ENCODE data around the gene SPOUT1. TPM values are rescaled to one million over a fixed set of nuclear protein-coding genes. Genes with fewer than 3 reads are reported as not detected.
A peak's percentile ranks its signal among the peaks of the same experiment; 100 is the strongest.

The SPOUT1 gene
- polyA plus RNA-seq, 3 donors: 25.7 to 29.9 (median 29.3) TPM

GRCh38 chr9:128770286-128771030, 59.1 kb downstream of the SPOUT1 start:
- Histone ChIP-seq H3K9ac (ENCODE audit: insufficient read depth, low read length, poor library complexity, severe bottlenecking) (peak overlapping the region; percentile 94), H3K4me1 (ENCODE audit: control insufficient read depth in 1 of 2, insufficient read depth in 2 of 2, low read length in 2 of 2) (peaks cover 8 to 25% of the 10 kb centered on the region in 2 donors), H3K9me3 (replicated peaks in 1 of 2; ENCODE audit: control insufficient read depth in 1 of 2, insufficient read depth in 1 of 2, low read length in 2 of 2) (peaks cover 0 to 2% of the 10 kb centered on the region in 2 donors), H3K79me2 (ENCODE audit: insufficient read depth, low read length) (peaks cover 30% of the 10 kb centered on the region), H3K4me2 (replicated peaks; ENCODE audit: extremely low read depth, low read length, poor library complexity, severe bottlenecking) (peak overlapping the region; percentile 94), H3K27me3 (ENCODE audit: control insufficient read depth in 2 of 2, insufficient read depth in 2 of 2, low read length in 2 of 2) (no peaks in the 10 kb centered on the region), H3K27ac (ENCODE audit: low read depth in 1 of 2, low read length in 2 of 2) (peak overlapping the region in 1 of 2 donors; percentile 93), H3K4me3 (replicated peaks in 1 of 3; ENCODE audit: low read depth in 2 of 3, low read length in 3 of 3) (peak overlapping the region; percentile 70 to 97 (median 90)), H2AFZ (ENCODE audit: insufficient read depth, low read depth, low read length, poor library complexity, severe bottlenecking) (peak overlapping the region; percentile 98), H4K20me1 (ENCODE audit: insufficient read depth, low read length) (no peaks in the 10 kb centered on the region), H3K36me3 (replicated peaks in 1 of 2; ENCODE audit: control insufficient read depth in 1 of 2, insufficient read depth in 2 of 2, low read length in 2 of 2) (peaks cover 2 to 7% of the 10 kb centered on the region in 2 donors)
- no peak for TF ChIP-seq CTCF (IDR thresholded peaks at IDR 0.05)
- peaks cover under 1 to 4% (median 3%) of the 10 kb centered on the region in 3 donors for H3K27me3 Mint-ChIP-seq (ENCODE audit: low read depth in 3 of 3)
- H3K4me3 Mint-ChIP-seq: peak overlapping the region; percentile 98
- 91% methylated on average over 8 of the region's 11 CpGs for WGBS (ENCODE audit: insufficient coverage)
- no peak for DNase-seq
- H3K4me1 Mint-ChIP-seq: peaks cover 26% of the 10 kb centered on the region
- intact Hi-C loops (cut with micrococcal nuclease): loop anchor here in 1 of 2 donors (5.0 kb wide), 1 partner anchor 112 kb away; the partner anchor contains the start of genes KYAT1 and LRRC8A
- H3K27ac Mint-ChIP-seq: peak overlapping the region; percentile 28 to 95 (median 93)
- H3K36me3 Mint-ChIP-seq: peaks cover 6 to 13% of the 10 kb centered on the region in 2 donors
- peaks cover 0 to 8% (median 4%) of the 10 kb centered on the region in 7 donors for H3K9me3 Mint-ChIP-seq

Other genes with a start within 250 kb of the SPOUT1 start
- 1 to 10 TPM; 1.5 to 2.1 (median 1.9) TPM for gene DYNC2I2, start 172.9 kb downstream of the SPOUT1 start, polyA plus RNA-seq
- gene SET, start 140.6 kb downstream of the SPOUT1 start, polyA plus RNA-seq: 100 to 1,000 TPM in 2 of 3 donors, 10 to 100 TPM in 1; 56.2 to 124 (median 114) TPM
- under 1 TPM; 0.11 to 0.49 (median 0.27) TPM for gene PKN3, start 127.3 kb downstream of the SPOUT1 start, polyA plus RNA-seq
- 10 to 100 TPM; 50.0 to 72.7 (median 68.4) TPM for gene ZDHHC12, start 105.7 kb downstream of the SPOUT1 start, polyA plus RNA-seq
- 10 to 100 TPM; 16.1 to 25.6 (median 18.0) TPM for gene ZER1, start 57.9 kb downstream of the SPOUT1 start, polyA plus RNA-seq
- 10 to 100 TPM in 2 of 3 donors, 1 to 10 TPM in 1; 9.9 to 16.8 (median 13.8) TPM for gene TBC1D13, start 42.5 kb downstream of the SPOUT1 start, polyA plus RNA-seq
- 10 to 100 TPM in 2 of 3 donors, 1 to 10 TPM in 1; 7.2 to 24.6 (median 13.0) TPM for gene ENDOG, start 11.3 kb downstream of the SPOUT1 start, polyA plus RNA-seq
- 1 to 10 TPM; 2.4 to 4.5 (median 3.6) TPM for gene KYAT1, start 52.2 kb upstream of the SPOUT1 start, polyA plus RNA-seq
- 10 to 100 TPM in 2 of 3 donors, 1 to 10 TPM in 1; 7.8 to 10.8 (median 10.3) TPM for gene LRRC8A, start 52.3 kb upstream of the SPOUT1 start, polyA plus RNA-seq
- under 1 TPM in 1 of 3 donors, not detected in 2; 0.29 TPM for gene PHYHD1, start 91.2 kb upstream of the SPOUT1 start, polyA plus RNA-seq
- 1 to 10 TPM in 2 of 3 donors, under 1 TPM in 1; 0.76 to 8.5 (median 7.0) TPM for gene DOLK, start 117.8 kb upstream of the SPOUT1 start, polyA plus RNA-seq
- gene NUP188, start 117.9 kb upstream of the SPOUT1 start, polyA plus RNA-seq: 10 to 100 TPM; 10.5 to 28.2 (median 17.2) TPM
- gene SH3GLB2, start 198.5 kb upstream of the SPOUT1 start, polyA plus RNA-seq: 10 to 100 TPM in 2 of 3 donors, 1 to 10 TPM in 1; 8.0 to 77.0 (median 25.9) TPM
- gene MIGA2, start 206.8 kb upstream of the SPOUT1 start, polyA plus RNA-seq: 10 to 100 TPM in 1 of 3 donors, 1 to 10 TPM in 2; 1.9 to 45.4 (median 5.9) TPM

All from CD14-positive monocyte (primary cell).